Measurements from ENCODE around the gene UCP3. TPM values are rescaled to one million over a fixed set of nuclear protein-coding genes. Genes with fewer than 3 reads are reported as not detected.

Gene UCP3
- total RNA-seq, 2 experiments from 2014 or later, result 0.69 to 0.73 TPM

DNA sequence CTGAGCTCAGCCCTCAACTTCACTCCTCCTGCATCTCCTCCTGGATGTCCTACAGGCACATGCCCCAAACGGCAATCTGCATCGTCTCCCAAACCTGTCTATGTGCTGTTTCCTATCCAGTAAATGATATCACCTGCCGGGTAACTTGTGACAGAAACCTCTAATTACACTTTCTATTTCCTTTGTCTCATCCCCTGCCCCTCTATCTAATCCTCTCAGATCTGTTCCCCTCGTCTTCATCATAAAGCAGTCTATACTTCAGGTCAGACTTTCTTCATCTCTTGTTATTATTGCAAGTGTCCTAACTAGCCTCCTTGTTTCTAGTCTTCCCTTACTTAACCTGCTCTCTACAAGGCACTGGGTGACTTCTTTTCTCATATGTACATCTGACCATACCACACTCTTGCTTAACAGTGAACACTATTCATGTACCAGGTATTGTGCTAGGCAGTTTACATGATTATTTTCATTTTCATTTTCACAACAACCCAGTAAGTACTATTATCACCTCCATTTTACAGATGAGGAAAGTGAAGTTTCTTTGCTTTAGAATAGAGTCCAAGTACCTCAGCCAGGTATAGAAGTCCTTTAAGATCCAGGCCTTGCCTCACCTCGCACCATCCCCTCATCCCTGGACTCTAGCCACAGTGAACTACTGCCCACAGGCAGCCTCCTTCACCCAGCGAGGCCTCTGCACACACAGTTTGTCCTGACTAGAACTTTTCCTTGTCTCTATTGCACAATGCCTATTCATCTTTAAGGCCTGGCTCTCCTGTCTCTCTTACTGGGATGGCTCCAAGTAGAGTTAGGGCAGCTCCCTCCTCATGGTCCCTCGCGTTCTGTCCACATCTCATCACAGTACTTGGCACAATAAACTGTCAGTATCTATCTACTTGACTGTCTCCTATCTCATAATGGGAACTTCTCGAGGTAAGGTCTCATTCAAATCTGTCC is 22.1 kb upstream of the UCP3 start:
- Mint-ChIP-seq H3K27me3 (no peaks in the 10 kb centered on the region), H3K9me3 (ENCODE audit: low read depth) (no peaks in the 10 kb centered on the region), H3K4me3 (no peak overlapping the region), H3K27ac (peak overlapping the region; percentile 8), H3K4me1 (peaks cover 27% of the 10 kb centered on the region), H3K36me3 (ENCODE audit: low read depth) (peaks cover 16% of the 10 kb centered on the region)
- ATAC-seq (peak; percentile 71), DNase-seq (peak; percentile 9)
- intact Hi-C loops (cut with DNase I, micrococcal nuclease), result no loop called here
- POLR2A ChIA-PET, result interaction anchor here (1.0 kb wide), 1 partner anchor 51 kb away, joined by 3 read pairs; no protein-coding TSS in a partner anchor
- CTCF ChIA-PET, result no interaction called here

DNA sequence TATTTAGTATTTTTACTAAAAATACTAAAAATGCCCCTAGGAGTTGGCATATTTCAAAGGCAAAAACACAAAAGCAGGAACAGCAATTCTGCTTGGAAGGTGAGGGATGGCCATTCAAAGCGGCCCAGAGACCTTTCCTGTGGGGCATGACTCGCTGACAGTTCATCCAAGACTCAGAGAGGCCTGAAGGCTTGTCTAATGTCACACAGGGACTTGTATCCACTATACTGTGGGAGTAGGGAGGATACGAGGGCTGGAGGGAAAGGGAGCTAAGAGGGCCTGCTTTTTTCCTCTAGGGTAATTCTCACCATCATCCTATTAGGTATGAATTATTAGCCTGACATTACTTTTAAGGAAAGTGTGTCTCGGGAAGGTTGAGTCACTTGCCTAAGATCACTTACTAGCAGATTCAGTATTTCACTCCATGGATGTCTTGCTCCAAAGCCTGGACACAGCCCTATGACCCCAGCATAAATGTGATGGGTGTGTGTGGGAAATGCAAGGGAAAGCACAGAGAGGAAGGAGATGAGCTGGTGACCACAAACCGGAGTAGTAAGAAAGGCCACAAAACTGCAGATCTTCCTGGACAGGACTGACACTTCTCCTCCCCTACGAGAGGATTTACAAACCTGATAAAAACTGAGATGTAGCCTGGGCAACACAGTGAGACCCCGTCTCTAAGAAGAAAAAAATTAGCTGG is 16.7 kb upstream of the UCP3 start:
- ATAC-seq (peak; percentile 24), DNase-seq (peak; percentile 22)
- H3K27ac Mint-ChIP-seq, result peak overlapping the region; percentile 51
- H3K4me1 Mint-ChIP-seq, result peaks cover 34% of the 10 kb centered on the region
- peaks cover 21% of the 10 kb centered on the region for H3K36me3 Mint-ChIP-seq (ENCODE audit: low read depth)
- H3K4me3 Mint-ChIP-seq, result no peak overlapping the region
- intact Hi-C loops (cut with DNase I, micrococcal nuclease), result loop anchor here in 1 of 2 experiments (2.0 kb wide), 1 partner anchor 15 kb away; no protein-coding TSS in a partner anchor
- ChIA-PET CTCF (interaction anchor here (1.6 kb wide), 1 partner anchor 62 kb away, joined by 5 read pairs; no protein-coding TSS in a partner anchor), POLR2A (interaction anchor here (0.6 to 1.2 kb wide), 3 partner anchors 12 to 45 kb away, joined by 3 to 6 read pairs (median 4); no protein-coding TSS in a partner anchor)
- H3K27me3 Mint-ChIP-seq, result no peaks in the 10 kb centered on the region
- H3K9me3 Mint-ChIP-seq (ENCODE audit: low read depth), result no peaks in the 10 kb centered on the region

DNA sequence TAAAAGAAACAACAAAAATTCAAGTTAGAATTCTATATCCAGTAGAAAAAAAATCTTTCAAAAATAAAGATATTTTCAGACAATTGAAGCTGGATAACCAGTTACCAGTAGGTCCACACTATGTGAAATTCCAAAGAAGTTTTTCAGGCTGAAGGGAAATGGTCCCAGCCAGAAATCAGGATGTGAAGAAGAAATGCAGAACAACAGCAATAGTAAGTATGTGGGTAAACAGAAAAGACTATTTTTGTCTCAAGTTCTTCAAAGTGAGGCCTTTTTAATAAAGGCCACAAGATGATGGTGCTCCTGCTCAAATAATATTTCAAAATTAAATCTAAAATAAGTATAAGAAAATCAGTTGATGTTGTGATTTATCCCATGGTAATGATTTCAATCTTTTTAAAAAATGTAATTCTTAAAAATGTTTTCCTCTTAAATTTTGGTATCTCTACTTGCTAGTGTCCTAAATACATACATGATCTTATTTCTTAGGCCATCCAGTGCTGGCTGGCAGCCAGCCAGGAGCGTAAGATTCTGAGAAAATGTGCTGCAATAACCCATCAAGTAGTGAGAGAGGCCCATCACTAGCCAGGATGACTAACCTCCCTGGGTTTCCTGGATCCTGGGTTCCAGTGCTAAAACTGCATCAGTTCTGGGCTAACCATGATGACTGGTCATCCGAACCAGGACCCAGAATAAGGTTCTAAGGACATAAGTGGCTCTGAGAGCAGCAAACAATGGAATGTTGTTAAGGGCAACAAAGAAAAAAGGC is 15.6 kb upstream of the UCP3 start:
- Mint-ChIP-seq H3K4me1 (peaks cover 29% of the 10 kb centered on the region), H3K36me3 (ENCODE audit: low read depth) (peaks cover 19% of the 10 kb centered on the region), H3K9me3 (ENCODE audit: low read depth) (no peaks in the 10 kb centered on the region), H3K4me3 (no peak overlapping the region), H3K27me3 (no peaks in the 10 kb centered on the region), H3K27ac (peak overlapping the region; percentile 61)
- DNase-seq (peak; percentile 64), ATAC-seq (peak; percentile 9)
- POLR2A ChIA-PET, result no interaction called here
- CTCF ChIA-PET, result no interaction called here
- intact Hi-C loops (cut with DNase I, micrococcal nuclease), result loop anchor here in 1 of 2 experiments (2.0 kb wide), 1 partner anchor 14 kb away; no protein-coding TSS in a partner anchor

DNA sequence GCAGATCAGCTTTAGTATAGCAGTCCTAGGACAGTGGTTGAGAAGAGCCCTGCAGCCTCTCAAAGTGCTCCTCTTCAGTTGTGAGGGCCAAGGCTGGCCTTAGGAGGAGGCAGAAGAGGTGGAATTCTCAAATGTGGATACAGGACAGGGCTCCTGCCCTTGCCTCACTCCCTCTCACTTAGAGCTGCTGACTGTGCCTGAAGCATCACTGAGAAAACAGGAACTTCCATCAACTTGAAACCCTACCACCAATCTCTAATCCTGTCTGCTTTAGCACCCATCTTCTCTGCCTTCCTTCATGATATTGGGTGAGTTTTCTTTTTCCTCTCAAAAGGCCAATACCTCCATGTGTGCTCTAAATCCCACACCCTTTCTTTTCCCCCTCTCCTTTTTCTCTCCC is 14.4 kb upstream of the UCP3 start:
- POLR2A ChIA-PET, result interaction anchor here (0.7 kb wide), 1 partner anchor 42 kb away, joined by 4 read pairs; no protein-coding TSS in a partner anchor
- H3K36me3 Mint-ChIP-seq (ENCODE audit: low read depth), result peaks cover 16% of the 10 kb centered on the region
- intact Hi-C loops (cut with DNase I, micrococcal nuclease), result no loop called here
- no peak overlapping the region for H3K27ac Mint-ChIP-seq
- H3K4me1 Mint-ChIP-seq, result peaks cover 36% of the 10 kb centered on the region
- H3K4me3 Mint-ChIP-seq, result no peak overlapping the region
- no peaks in the 10 kb centered on the region for H3K27me3 Mint-ChIP-seq
- CTCF ChIA-PET, result no interaction called here
- no peaks in the 10 kb centered on the region for H3K9me3 Mint-ChIP-seq (ENCODE audit: low read depth)
- no peak for DNase-seq
- no peak for ATAC-seq

DNA sequence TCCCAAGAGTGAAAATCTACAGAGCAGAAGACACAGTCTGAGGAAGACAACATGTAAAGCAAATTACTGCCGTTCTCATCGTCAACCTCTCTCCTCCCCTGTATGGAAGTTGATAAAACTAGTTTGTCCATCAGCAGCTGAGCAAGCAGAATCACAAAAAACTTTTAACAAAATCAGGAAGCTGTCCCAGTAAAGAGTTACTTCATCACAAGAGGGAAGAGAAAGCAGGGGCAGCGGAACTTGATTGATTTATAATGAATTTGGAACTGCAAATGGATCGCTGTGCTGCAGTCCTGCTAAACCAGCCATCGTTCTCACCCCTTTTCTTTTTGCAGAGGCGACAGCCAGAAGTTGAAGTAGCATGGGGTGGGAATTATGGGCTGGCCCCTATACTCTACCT is 13.7 kb upstream of the UCP3 start:
- ChIA-PET CTCF (no interaction called here), POLR2A (no interaction called here)
- no peaks in the 10 kb centered on the region for H3K27me3 Mint-ChIP-seq
- DNase-seq (no peak), ATAC-seq (no peak)
- no peaks in the 10 kb centered on the region for H3K9me3 Mint-ChIP-seq (ENCODE audit: low read depth)
- H3K4me3 Mint-ChIP-seq, result no peak overlapping the region
- H3K36me3 Mint-ChIP-seq (ENCODE audit: low read depth), result peaks cover 19% of the 10 kb centered on the region
- intact Hi-C loops (cut with DNase I, micrococcal nuclease), result no loop called here
- H3K4me1 Mint-ChIP-seq, result peaks cover 34% of the 10 kb centered on the region
- H3K27ac Mint-ChIP-seq, result no peak overlapping the region

DNA sequence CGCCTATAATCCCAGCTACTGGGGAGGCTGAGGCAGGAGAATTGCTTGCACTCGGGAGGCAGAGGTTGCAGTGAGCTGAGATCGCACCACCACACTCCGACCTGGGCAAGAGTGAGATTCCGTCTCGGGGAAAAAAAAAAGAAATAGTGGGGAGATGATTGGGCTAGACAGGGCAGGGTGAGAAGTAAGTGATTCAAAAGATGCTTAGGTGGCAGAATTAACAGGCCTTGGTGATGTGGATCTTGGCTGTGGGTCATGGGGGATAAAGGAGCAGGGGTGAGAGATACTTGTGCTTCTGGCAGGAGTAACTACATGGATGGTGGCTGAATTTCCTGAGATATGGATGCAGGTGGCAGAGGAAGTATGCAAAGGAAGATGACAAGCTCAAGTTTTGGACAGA is 13.1 kb upstream of the UCP3 start:
- ATAC-seq, result no peak
- intact Hi-C loops (cut with DNase I, micrococcal nuclease), result loop anchor here in 1 of 2 experiments (2.0 kb wide), 1 partner anchor 39 kb away; the partner anchor contains the start of gene UCP2
- no peaks in the 10 kb centered on the region for H3K27me3 Mint-ChIP-seq
- peaks cover 23% of the 10 kb centered on the region for H3K36me3 Mint-ChIP-seq (ENCODE audit: low read depth)
- ChIA-PET POLR2A (no interaction called here), CTCF (no interaction called here)
- no peaks in the 10 kb centered on the region for H3K9me3 Mint-ChIP-seq (ENCODE audit: low read depth)
- peaks cover 34% of the 10 kb centered on the region for H3K4me1 Mint-ChIP-seq
- DNase-seq, result no peak
- no peak overlapping the region for H3K4me3 Mint-ChIP-seq
- no peak overlapping the region for H3K27ac Mint-ChIP-seq

DNA sequence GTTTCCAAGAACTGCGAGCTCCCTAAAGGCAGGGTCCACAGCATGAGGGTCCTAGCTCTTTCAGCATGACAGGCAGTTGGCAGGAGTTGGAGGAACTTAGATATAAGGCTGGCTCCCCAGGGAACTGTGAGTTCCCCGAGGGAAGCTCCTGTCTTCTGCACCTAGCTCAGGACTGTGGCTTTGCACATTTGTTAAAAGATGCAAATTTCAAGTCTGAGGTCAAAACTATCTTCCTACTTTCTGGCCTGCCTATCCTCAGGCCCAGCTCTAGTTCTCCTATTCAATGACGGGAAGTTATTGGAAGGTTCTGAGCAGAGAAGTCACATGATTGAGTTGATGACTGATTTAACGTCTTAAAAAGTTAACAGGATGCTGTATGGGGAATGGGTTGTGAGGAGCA is 11.7 kb upstream of the UCP3 start:
- Mint-ChIP-seq H3K36me3 (ENCODE audit: low read depth) (peaks cover 28% of the 10 kb centered on the region), H3K4me1 (peaks cover 35% of the 10 kb centered on the region), H3K27ac (no peak overlapping the region), H3K4me3 (no peak overlapping the region), H3K9me3 (ENCODE audit: low read depth) (no peaks in the 10 kb centered on the region), H3K27me3 (no peaks in the 10 kb centered on the region)
- peak; percentile 5 for ATAC-seq
- ChIA-PET POLR2A (interaction anchor here (1.8 to 3.3 kb wide), 3 partner anchors 9 to 40 kb away, joined by 6 to 20 read pairs (median 19); no protein-coding TSS in a partner anchor), CTCF (interaction anchor here (0.6 to 1.3 kb wide), 3 partner anchors 9 to 218 kb away, joined by 3 to 8 read pairs (median 4); no protein-coding TSS in a partner anchor)
- intact Hi-C loops (cut with DNase I, micrococcal nuclease), result loop anchor here (1.0 to 2.0 kb wide), 4 partner anchors 9 to 38 kb away; partner anchors contain the start of gene UCP2 (in 1 of the 2)
- no peak for DNase-seq

DNA sequence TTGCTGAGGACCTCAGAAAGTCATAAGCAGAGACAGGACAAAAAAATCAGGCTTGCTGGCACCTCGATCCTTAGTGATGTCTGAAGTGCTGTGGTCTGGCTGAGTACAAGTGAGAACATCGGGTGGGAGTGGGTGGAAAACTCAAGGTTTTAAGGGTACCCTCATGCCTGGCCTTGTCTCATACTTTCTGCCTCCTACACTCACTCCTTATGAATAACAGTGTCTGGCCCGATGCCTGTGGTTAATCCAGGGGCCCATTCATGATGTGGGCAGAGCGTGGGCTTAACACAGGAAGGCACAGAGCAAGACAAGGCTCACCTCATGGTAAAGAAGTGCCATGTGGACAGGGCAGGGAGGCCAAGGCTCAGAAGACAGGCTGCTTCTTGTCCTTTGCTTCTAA is 11.0 kb upstream of the UCP3 start:
- Mint-ChIP-seq H3K27me3 (no peaks in the 10 kb centered on the region), H3K4me1 (peaks cover 38% of the 10 kb centered on the region), H3K9me3 (ENCODE audit: low read depth) (no peaks in the 10 kb centered on the region), H3K36me3 (ENCODE audit: low read depth) (peaks cover 28% of the 10 kb centered on the region), H3K27ac (no peak overlapping the region), H3K4me3 (peak overlapping the region; percentile 36)
- ChIA-PET CTCF (interaction anchor here (1.3 to 3.2 kb wide), 4 partner anchors 15 to 40 kb away, joined by 3 to 11 read pairs (median 8); no protein-coding TSS in a partner anchor), POLR2A (interaction anchor here (0.7 to 3.3 kb wide), 5 partner anchors 8 to 40 kb away, joined by 3 to 20 read pairs (median 6); partner anchors contain the start of gene UCP2)
- intact Hi-C loops (cut with DNase I, micrococcal nuclease), result loop anchor here (1.0 to 2.0 kb wide), 4 partner anchors 9 to 37 kb away; partner anchors contain the start of gene UCP2 (in 1 of the 2)
- ATAC-seq (peak; percentile 86), DNase-seq (peak; percentile 83)

DNA sequence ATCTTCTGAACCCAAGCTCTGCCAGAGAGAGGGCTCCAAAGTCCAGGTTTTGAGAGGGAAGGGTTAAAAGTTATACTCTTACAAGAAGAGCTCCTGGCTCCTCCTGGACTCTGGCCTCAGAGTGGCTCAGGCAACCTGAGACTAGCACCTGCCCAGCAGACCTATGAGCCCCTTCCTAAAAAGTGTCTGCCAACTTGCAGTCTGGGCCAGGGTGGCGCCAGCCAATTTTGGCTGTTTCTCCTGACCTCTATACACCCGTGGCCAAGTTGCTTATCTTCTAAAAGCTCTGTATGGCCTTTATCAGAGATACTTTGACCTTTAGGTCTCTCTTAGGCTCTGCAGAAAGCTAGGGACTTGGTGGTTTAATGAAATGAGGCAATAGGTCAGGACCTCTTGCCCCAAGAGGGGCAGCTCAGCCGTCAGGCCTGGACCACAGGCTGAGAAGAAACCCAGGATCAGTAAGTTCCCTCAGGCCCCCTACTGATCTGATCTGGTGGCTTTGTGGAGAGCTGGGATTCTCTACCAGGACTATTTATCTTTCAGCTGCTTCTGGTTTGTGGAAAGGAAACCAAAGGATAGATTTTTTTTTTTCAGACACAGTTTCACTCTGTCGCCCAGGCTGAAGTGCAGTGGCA is 10.3 kb upstream of the UCP3 start:
- intact Hi-C loops (cut with DNase I, micrococcal nuclease), result loop anchor here in 1 of 2 experiments (1.0 kb wide), 1 partner anchor 24 kb away; no protein-coding TSS in a partner anchor
- no peak for ATAC-seq
- no peak for DNase-seq

More for the DNA sequence above, 10.3 kb upstream of the UCP3 start:
- H3K9me3 Mint-ChIP-seq (ENCODE audit: low read depth), result no peaks in the 10 kb centered on the region
- no peak overlapping the region for H3K27ac Mint-ChIP-seq
- no peaks in the 10 kb centered on the region for H3K27me3 Mint-ChIP-seq
- H3K4me1 Mint-ChIP-seq, result peaks cover 41% of the 10 kb centered on the region
- CTCF ChIA-PET, result interaction anchor here (1.1 to 3.2 kb wide), 4 partner anchors 14 to 24 kb away, joined by 3 to 11 read pairs (median 5); no protein-coding TSS in a partner anchor
- peaks cover 28% of the 10 kb centered on the region for H3K36me3 Mint-ChIP-seq (ENCODE audit: low read depth)
- POLR2A ChIA-PET, result interaction anchor here (0.6 to 3.3 kb wide), 7 partner anchors 7 to 63 kb away, joined by 3 to 20 read pairs (median 6); partner anchors contain the start of gene UCP2
- peak overlapping the region; percentile 36 for H3K4me3 Mint-ChIP-seq
